Dermis microvascular lymphatic vessel endothelial cell (primary cell): Measurements from ENCODE around the gene ANK2. TPM values are rescaled to one million over a fixed set of nuclear protein-coding genes. Genes with fewer than 3 reads are reported as not detected.

ENCODE experiments used
- DNase-seq, 2 donors: peaks; one replicate each; pipeline versions ENCODE4 v3.0.0 to v3.0.0-alpha.2; 2010; ENCODE audit warnings: low read depth in 2 of 2
- total RNA-seq: library from RNA; depleted of rRNA; stranded (reverse); fragments of >200 nt; gene quantifications from 2 replicates; pipeline ENCODE4 v1.2.1, GENCODE V29; 2014

The ANK2 gene
- total RNA-seq, 1 donor from 2014 or later, result 72.4 TPM

DNA sequence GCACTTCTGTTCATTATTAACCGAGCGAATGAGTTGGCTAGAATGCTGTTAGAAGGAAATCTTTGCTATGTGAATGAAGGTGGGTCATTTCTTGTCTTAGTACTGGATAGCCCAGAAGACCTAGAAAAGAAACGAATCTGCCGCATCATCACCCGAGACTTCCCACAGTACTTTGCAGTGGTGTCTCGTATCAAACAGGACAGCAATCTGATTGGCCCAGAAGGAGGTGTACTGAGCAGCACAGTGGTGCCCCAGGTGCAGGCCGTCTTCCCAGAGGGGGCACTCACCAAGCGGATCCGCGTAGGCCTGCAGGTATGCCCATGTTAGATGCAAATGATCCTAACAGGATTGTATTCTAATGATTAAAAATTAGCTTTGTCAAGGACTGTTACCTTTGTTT is 286.3 kb downstream of the ANK2 start:
- no peak for DNase-seq

DNA sequence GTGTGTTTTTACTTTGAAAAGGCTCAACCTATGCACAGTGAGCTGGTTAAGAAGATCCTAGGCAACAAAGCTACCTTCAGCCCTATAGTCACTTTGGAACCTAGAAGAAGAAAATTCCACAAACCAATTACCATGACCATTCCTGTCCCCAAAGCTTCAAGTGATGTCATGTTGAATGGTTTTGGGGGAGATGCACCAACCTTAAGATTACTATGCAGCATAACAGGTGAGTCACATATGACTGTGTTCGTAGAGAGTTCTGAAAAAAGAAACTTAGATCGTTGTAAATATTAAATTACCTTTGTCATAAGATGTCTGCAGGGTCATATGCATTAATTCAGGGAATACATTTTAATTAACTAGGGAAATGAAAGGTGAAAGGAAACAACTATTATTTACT is 287.1 kb downstream of the ANK2 start:
- DNase-seq, result no peak

DNA sequence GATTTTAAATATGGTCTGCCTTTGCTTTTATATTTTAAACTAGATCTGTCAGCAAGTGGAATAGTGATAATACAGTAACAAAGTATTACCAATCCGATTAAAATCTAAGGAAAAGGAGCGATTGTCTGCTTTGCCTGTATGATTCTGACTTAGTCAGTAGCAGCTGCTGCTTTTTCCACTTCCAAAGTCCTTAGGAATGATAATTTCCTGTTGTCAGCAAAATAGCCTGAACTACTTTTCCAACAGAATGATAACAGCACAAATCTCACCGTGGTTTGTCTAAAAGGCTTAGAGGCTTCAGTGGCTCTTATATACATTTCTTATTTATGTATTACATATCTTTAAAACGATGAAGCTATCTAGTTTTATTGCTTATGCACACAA is 290.0 kb downstream of the ANK2 start:
- DNase-seq, result peak; percentile 80 to 86

DNA sequence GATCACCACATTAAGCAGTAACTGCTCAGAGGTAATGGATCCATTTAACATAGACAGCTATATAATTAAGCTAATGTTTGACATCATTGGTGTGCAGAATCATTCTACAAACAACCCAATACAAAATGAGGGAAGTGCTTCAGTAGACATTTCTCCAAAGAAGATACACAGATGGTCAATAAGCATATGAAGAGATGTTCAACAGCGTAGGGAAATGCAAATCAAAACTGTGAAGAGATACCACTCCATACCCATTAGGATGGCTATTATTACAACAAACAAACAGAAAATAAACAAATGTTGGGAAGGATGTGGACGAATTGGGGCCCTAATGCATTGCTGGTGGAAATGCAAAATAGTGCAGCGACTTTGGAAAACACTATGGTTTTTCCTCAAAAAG is 294.6 kb downstream of the ANK2 start:
- DNase-seq, result no peak

DNA sequence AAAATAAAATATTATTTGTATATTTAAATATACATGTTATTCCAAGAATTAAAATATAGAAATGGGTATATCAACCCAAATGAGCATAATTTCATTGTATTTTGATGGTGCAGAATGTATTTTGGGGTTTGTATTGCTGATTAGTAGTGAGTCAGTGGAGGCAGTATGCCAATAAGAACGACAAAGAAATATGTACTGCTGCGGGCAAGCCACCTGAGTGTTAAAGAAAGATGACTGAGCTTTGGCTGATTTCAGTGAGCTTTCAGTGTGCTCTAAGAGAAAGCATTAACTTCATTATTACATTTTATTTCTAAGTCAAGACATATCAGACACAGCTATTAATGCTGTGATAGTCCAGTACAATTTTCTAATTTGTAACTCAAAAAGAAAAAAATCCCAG is 297.8 kb downstream of the ANK2 start:
- DNase-seq, result no peak

DNA sequence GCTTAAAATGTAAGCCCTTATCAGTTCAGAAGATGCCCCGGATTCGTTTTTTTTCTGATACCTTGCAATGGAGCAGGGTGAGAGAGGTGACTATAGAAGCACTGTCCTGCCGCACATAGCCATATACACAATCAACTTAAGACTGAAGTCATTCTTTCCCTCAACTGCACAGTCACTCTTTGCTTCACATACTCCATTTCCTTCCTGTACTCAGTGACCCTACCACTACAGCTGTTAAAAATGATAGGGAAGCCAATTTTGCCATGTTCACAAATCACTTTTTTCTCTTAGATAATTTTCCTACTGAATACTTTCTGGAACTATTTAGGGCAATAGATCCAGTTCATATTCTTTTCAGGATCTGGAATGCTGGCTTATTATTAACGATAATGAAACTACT is 300.0 kb downstream of the ANK2 start:
- peak; percentile 88 to 89 for DNase-seq

DNA sequence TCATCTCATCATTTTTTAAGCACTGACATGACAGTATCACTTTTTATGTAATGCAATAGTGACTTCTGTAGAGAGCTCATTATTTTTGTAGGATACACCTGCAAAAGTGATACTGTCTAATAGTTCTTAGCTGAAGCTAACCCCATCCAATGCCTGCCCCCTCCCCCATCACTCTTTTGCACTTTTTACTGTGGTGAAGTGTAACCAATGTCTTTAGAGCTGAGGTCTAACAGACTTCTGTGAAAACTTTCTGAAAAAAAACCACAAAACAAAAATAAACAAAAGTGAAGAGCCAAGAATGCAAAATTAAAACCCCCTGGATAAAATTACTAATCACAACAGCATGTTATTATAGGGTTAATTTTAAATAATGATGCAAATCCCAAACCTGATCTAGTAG is 301.1 kb downstream of the ANK2 start:
- DNase-seq, result no peak

DNA sequence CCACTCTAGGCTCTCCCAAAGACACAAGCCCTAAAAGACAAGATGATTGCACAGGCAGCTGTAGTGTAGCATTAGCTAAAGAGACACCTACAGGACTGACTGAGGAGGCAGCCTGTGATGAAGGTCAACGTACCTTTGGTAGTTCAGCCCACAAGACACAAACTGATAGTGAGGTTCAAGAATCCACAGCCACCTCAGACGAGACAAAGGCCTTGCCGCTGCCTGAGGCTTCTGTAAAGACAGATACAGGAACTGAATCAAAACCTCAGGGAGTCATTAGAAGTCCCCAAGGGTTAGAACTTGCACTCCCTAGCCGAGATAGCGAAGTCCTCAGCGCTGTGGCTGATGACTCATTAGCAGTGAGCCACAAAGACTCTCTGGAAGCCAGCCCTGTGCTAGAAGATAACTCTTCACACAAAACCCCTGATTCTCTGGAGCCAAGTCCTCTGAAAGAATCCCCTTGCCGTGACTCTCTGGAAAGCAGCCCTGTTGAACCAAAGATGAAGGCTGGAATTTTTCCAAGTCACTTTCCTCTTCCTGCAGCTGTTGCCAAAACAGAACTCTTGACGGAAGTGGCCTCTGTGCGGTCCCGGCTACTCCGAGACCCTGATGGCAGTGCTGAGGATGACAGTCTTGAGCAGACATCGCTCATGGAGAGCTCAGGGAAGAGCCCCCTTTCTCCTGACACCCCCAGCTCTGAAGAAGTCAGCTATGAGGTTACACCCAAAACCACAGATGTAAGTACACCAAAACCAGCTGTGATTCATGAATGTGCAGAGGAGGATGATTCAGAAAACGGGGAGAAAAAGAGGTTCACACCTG is 306.3 kb downstream of the ANK2 start:
- DNase-seq, result peak in 1 of 2 donors; percentile 63

DNA sequence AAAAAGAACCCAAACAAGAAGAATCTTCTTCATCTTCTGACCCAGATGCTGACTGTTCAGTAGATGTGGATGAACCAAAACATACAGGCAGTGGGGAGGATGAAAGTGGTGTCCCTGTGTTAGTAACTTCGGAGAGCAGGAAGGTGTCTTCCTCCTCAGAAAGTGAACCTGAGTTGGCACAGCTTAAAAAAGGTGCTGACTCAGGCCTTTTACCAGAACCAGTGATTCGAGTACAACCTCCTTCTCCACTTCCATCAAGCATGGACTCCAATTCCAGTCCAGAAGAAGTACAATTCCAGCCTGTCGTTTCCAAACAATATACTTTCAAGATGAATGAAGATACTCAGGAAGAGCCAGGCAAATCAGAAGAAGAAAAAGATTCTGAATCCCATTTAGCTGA is 307.0 kb downstream of the ANK2 start:
- no peak for DNase-seq

DNA sequence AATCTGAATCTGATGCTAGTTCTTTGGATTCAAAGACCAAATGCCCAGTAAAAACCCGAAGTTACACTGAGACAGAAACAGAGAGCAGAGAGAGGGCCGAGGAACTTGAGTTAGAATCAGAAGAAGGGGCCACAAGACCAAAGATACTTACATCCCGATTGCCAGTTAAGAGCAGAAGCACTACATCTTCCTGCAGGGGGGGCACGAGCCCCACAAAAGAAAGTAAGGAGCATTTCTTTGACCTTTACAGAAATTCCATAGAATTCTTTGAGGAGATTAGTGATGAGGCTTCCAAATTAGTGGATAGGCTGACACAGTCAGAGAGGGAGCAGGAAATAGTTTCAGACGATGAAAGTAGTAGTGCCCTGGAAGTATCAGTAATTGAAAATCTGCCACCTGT is 309.3 kb downstream of the ANK2 start:
- peak in 1 of 2 donors; percentile 26 for DNase-seq

DNA sequence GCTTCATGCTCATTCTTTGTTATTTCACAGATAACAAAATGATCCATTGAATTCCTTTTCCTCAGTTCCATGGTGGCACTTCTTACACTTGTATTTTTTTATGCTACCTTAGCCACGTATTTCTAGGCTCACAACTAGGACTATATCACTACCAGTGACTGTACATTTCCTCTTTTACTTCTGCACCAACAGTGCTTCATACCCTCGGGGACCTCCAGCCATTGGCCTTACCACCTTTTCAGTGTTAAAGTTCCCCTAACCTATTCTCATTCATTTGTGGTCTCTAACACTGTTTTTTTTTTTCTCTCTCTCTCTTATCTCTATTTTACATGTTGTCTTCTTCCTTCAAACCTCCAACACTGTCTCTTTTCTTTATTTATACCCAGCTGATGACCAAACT is 315.9 kb downstream of the ANK2 start:
- DNase-seq, result no peak

DNA sequence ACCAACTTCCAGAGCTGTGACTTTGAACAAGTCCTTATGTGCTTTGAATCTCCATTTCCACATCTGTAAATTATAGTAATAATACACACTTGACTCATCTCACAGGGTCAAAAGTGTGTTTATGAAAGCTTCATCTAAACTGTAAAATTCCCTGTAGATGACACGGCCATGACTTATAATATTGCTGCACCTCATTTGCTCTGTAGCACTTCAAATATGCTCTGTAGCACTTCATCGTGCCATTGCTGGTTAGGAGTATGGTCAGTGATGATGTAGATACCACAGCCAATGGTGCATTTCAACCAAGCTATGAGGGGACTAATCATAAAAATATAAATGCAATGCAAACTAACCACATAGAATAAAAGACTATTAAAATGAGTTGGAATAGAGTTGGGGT is 318.6 kb downstream of the ANK2 start:
- DNase-seq, result no peak

DNA sequence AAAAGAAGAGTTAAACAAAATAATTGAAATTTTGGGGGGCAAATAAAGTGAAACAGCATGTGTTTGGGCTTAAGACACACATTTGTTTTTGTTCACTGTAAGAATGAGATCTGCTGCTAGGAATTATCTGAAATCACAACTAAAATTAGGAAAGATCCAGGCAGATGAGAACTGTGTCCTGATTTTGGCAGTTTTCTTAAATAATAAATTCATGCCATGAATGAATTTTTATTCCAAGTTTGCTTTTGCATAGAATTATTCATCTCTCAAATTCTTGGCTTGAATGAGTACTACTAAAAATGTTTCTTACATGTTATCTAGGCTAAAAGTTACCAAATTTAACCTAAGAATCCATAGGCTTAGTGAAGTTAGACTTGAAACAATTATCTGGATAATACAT is 321.7 kb downstream of the ANK2 start:
- DNase-seq, result no peak

DNA sequence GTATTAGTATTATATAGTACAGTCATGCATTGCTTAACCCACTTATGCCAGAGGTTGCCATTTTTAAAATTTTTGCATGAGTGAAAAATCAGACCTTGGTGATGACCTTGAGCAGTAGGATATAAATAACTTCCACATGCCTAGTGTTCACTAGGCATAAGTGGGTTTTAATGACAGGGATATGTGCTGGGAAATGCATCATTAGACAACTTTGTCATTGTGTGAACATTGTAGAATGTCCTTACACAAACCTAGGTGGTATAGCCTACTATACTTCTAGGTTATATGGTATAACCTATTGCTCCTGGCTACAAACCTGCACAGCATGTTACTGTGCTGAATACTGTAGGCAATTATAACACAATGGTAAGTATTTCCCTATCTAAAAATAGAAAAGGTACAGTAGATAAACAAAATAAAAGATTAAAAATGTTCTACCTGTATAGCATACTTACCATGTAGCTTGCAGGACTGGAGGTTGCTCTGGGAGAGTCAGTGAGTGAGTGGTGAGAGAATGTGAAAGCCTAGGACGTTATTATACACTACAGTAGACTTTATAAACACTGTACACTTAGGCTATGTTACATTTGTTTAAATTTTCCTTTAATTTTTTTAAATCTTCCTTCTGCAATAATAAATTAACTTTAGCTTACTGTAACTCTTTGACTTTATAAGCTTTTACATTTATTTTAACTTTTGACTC is 326.7 kb downstream of the ANK2 start:
- DNase-seq, result no peak

DNA sequence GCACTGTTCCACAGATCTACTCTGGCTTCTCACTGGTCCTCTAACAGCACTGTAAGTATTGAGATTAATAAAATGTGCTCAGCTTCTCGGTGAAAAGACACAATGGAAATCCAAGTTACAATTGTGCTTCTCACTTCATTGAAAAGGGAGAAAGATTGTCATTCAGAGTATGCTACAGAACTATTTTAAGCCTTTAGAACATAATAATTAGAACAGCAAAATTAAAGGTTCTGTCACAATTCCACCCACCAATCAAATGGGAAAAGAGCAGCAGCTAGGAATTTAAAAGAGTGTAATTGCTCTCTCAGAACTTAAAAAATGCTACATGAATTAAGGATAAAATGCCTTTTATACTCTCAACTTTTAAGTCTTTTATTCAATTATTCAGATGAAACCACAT is 329.4 kb downstream of the ANK2 start:
- no peak for DNase-seq

DNA sequence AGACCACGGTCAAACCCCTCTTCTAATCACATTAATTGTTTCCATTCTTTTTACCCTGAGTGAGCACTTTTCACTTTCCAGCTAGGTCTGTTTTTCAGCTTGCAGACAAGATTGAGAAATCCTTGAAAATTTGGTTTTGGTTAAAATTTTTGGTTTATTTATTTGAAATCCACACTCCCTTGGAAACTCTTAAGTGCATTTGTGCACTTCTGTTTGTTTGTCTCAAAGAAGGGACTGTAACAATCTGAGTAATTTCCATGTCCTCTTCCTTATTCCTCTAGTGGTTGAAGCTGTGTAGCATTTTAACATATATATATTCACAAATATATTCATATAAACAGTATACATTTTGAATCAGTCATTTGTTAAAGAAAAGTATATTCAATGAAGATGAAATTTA is 333.3 kb downstream of the ANK2 start:
- DNase-seq, result no peak

DNA sequence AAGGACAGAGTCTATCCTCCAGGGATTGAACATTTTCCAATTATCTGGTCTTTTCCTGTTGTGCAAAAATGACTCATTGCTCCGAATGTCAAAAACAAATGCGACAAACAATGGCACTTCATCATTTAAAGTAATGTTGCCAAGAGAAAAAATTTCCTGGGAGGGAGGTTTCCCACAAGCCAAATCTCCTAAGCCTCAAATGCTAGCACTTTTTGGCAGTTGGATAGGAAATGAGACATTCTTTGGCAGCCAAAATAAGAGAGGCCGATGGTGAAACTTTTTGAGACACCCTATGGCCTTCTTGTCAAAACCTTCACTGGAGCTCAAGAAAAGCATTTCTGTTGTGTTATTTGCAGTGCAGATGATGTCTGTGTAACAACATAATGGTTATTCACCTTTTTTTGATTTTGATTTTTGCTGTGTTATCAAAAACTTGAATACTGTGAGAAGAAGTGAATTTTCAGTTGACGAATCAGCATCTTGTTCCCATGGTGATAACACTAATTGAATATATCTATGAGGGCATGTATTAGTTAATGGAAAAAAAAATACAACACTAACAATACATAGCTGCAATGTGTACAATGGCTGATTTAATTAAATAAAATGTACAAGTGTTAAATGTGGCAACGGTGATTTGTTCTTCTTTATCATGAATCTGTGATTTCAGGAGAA is 333.8 kb downstream of the ANK2 start:
- peak; percentile 84 to 85 for DNase-seq

DNA sequence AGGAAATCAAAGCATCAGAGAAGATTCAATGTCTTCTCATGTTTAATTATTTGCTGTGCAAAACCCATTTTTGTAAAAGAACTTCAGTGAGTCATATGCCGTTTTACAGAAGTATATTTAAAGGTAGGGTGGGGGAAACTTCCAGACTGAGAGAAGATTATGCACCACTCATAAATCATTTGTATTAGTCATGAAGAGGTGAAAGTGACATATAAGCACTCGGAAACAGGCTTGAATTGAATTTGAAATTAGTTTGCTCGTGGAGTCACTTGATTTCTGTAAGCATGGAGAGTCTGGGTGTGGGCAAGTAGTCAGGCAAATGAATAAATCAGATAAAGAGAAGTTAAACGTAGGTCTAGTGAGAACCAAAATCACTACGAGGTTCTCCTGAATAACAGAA is 335.1 kb downstream of the ANK2 start:
- DNase-seq, result peak in 1 of 2 donors; percentile 84

DNA sequence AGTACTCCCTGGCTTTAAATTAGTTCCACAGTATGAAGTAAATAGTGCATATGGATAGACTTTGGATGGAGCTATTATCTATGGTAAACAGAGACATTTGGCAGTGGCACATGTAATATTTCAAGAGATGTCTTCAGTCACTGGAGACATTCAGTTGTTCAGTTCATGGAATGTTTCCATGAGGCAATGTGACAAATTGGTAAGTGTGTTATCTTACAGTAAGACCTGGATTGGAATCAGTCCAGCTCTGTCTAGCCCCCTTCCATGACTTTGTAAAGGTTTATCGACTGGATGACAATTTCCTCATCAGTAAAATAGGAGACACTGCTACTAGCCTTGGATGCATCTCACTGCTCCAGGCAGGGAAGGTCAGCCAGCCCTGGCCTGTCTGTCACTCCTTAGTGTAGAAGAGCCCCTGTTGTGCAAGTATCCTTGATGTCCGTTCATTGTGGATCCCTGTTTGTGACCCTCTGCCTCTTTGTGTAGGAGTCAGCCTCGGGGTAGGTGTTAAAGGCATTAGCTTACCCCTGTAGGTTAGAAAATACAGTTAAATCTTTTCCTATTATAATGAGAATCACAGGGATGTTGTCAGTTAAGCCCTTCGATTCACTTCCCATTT is 335.9 kb downstream of the ANK2 start:
- no peak for DNase-seq

DNA sequence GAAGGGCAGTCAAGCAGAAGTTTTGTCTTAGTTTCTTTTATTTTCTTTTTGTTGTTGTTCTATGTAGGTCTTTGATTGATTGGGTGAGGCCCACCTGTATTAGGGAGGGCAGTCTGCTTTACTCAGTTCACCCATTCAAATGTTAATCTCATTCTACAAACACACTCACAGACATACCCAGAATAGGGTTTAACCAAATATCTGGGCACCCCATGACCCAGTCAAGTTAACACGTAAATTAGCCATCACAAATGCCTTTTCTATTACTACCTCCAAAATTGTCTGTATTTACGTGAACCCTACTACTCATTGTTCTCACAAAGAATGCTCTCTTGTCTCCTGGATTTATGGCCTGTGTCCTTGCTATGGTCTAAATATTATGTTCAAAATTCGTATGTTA is 339.7 kb downstream of the ANK2 start:
- no peak for DNase-seq

DNA sequence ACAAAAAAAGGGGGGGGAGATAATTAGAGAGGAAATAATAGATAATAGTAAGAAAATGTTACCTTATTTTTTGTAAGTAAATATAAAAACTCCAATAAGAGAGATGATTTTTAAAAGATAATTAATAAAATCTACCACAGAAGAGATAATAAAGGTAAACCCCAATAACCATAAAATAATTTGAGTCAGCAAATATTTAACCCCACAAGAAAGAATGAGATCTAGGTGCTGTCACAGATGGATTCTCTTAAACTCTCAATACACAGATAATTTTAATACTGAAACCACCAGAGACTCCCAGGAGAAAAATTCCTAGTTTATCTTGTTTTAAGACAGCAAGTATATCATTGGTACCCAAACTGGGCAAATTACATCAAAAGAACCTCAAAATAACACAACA is 341.4 kb downstream of the ANK2 start:
- DNase-seq, result no peak

DNA sequence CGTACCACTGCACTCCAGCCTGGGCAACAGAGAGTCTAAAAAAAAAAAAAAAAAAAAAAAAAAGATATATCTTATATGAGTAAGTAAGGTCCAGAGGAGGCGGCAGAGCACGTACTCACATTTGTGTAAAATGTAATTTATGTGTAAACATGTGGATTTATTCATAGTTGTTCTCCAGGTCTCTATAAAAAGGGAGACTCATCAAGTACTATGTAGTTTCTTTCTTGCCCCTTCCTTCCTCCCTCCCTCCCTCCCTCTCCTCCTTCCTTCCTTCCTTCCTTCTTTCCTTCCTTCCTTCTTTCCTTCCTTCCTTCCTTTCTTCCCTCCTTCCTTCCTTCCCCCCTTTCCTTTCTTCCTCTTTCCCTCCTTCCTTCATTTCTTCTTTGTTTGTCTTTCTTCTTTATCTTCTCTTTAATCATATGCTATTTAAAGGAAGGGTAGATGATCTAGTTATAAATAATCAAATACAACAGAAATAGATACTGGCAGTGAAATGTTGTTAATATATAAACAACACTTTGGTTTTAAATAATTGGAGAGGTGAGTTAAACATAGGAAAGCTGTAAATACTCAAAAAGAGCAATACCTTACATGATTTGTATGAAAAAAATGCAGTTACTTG is 344.8 kb downstream of the ANK2 start:
- DNase-seq, result no peak
